Measurements from ENCODE around the gene PRTG. TPM values are rescaled to one million over a fixed set of nuclear protein-coding genes. Genes with fewer than 3 reads are reported as not detected.

Gene PRTG
- polyA plus RNA-seq, 1 of the 3 experiments (the other 2 are of a cell fraction), result 3.0 TPM

GRCh38 chr15:55741833-55742497 lies 987 bp downstream of the PRTG start:
- peak overlapping the region; percentile 89 for H3K4me2 ChIP-seq
- 3% methylated on average over 33 of the region's 34 CpGs for WGBS (ENCODE audit: low lambda C conversion rate)
- H3K79me2 ChIP-seq (ENCODE audit: insufficient read depth), result peaks cover 32% of the 10 kb centered on the region
- no peak for DNase-seq
- peaks cover 11 to 26% of the 10 kb centered on the region in 2 experiments for H3K4me1 ChIP-seq (ENCODE audit: control insufficient read depth in 1 of 2, insufficient read depth in 2 of 2, low read depth in 1 of 2, low read length in 1 of 2)
- H3K36me3 ChIP-seq (replicated peaks in 1 of 2; ENCODE audit: control insufficient read depth in 1 of 2, insufficient read depth in 2 of 2, low read length in 1 of 2), result peaks cover 0 to 5% of the 10 kb centered on the region in 2 experiments
- peak overlapping the region; percentile 75 for H3K9ac ChIP-seq
- TF ChIP-seq EP300 (IDR thresholded peaks at IDR 0.05; ENCODE audit: borderline replicate concordance in 1 of 2, low read depth in 1 of 2, low read length in 1 of 2) (no peak), USF2 (IDR thresholded peaks at IDR 0.05; ENCODE audit: borderline replicate concordance, low read depth, low read length) (no peak), CHD2 (IDR thresholded peaks at IDR 0.05; ENCODE audit: low read length, partially characterized antibody) (no peak), MAX (IDR thresholded peaks at IDR 0.05; ENCODE audit: low read depth) (peak; percentile 84), POLR2AphosphoS5 (IDR thresholded peaks at IDR 0.05; ENCODE audit: low read depth, low read length) (no peak), NFIC (IDR thresholded peaks at IDR 0.05; ENCODE audit: borderline replicate concordance) (no peak), CTCF (IDR thresholded peaks at IDR 0.05) (peak; percentile 21; the same call in 1 of the 2 replicates), JUND (IDR thresholded peaks at IDR 0.05) (no peak), TCF12 (IDR thresholded peaks at IDR 0.05) (no peak), ZBTB33 (IDR thresholded peaks at IDR 0.05; ENCODE audit: borderline replicate concordance, low read depth) (no peak), SMC3 (IDR thresholded peaks at IDR 0.05; ENCODE audit: low read depth, low read length) (peak; percentile 23; the same call in 1 of the 2 replicates), IRF3 (IDR thresholded peaks at IDR 0.05; ENCODE audit: low read depth, low read length) (no peak), USF1 (IDR thresholded peaks at IDR 0.05; ENCODE audit: borderline replicate concordance, low read depth) (no peak), RCOR1 (IDR thresholded peaks at IDR 0.05; ENCODE audit: low read length) (no peak), ELF1 (IDR thresholded peaks at IDR 0.05) (no peak), MXI1 (IDR thresholded peaks at IDR 0.05; ENCODE audit: low read depth, low read length) (peak; percentile 96), RAD21 (IDR thresholded peaks at IDR 0.05; ENCODE audit: low read length) (peak; percentile 40), MEF2A (IDR thresholded peaks at IDR 0.05; ENCODE audit: borderline replicate concordance, low read depth) (no peak), SIN3A (IDR thresholded peaks at IDR 0.05; ENCODE audit: borderline replicate concordance, low read depth, low read length) (peak; percentile 27; the same call in 1 of the 2 replicates)
- H3K9me3 ChIP-seq, result no peaks in the 10 kb centered on the region
- peak overlapping the region; percentile 86 to 91 for H3K4me3 ChIP-seq (ENCODE audit: low read depth in 2 of 2, low read length in 1 of 2)
- H4K20me1 ChIP-seq (ENCODE audit: insufficient read depth), result no peaks in the 10 kb centered on the region
- peak overlapping the region; percentile 95; the same call in 1 of the 2 replicates for H2AFZ ChIP-seq (ENCODE audit: low read depth)
- POLR2A ChIA-PET, result interaction anchor here (1.1 to 1.4 kb wide), 4 partner anchors 28 to 58 kb away, joined by 4 to 7 read pairs (median 6); no protein-coding TSS in a partner anchor
- no peaks in the 10 kb centered on the region for H3K27me3 ChIP-seq (ENCODE audit: insufficient read depth)
- CTCF ChIA-PET, result interaction anchor here (0.6 to 1.4 kb wide), 11 partner anchors 30 to 94 kb away, joined by 3 to 6 read pairs (median 4); no protein-coding TSS in a partner anchor
- no peaks in the 10 kb centered on the region for H3K9me2 ChIP-seq
- H3F3A ChIP-seq (replicated peaks; ENCODE audit: insufficient read depth), result peaks cover 8% of the 10 kb centered on the region
- peak overlapping the region; percentile 48 to 94; a peak in 3 of 4 replicates for H3K27ac ChIP-seq (ENCODE audit: low read depth in 2 of 2, low read length in 1 of 2)

Data from SK-N-SH (cell line).